SK-N-SH treated with all-trans-retinoic acid at 6 μM for 48 hours (cell line): Measurements from ENCODE around the gene CYP11A1.

Source experiments
- ATAC-seq: fragments of 200-7000 bp; cut with Tn5 transposase; 3 replicates; pipeline ENCODE4 v1.9.1; 2020; ENCODE audit warnings: mild to moderate bottlenecking, moderate library complexity
- ARNTL ChIP-seq: fragments of 450-650 bp; formaldehyde crosslinking; IDR thresholded peaks from 2 replicates; pipeline ENCODE4 v1.5.0; 2020; ENCODE audit warnings: low read depth, mild to moderate bottlenecking, moderate library complexity, borderline replicate concordance
- BACH2 ChIP-seq: fragments of 250-450 bp; sonication (Bioruptor Pico); IDR thresholded peaks from 2 replicates; pipeline ENCODE4 v1.9.0; 2021; ENCODE audit warnings: mild to moderate bottlenecking, borderline replicate concordance
- CSDC2 ChIP-seq: fragments of 250-450 bp; sonication (Bioruptor Pico); IDR thresholded peaks from 2 replicates; pipeline ENCODE4 v1.5.0; 2020; ENCODE audit warnings: mild to moderate bottlenecking, moderate library complexity
- ESRRG ChIP-seq: fragments of 250-450 bp; sonication (Bioruptor Pico); IDR thresholded peaks from 2 replicates; pipeline ENCODE4 v1.6.1; 2021; ENCODE audit warnings: mild to moderate bottlenecking
- GLIS3 ChIP-seq: fragments of 250-450 bp; sonication (Bioruptor Pico); IDR thresholded peaks from 2 replicates; pipeline ENCODE4 v1.5.0; 2020; ENCODE audit warnings: mild to moderate bottlenecking, moderate library complexity
- ISL1 ChIP-seq: fragments of 250-450 bp; sonication (Bioruptor Pico); IDR thresholded peaks from 2 replicates; pipeline ENCODE4 v2.1.2; 2022; ENCODE audit warnings: mild to moderate bottlenecking, moderate library complexity
- OSR1 ChIP-seq: fragments of 250-450 bp; sonication (Bioruptor Pico); IDR thresholded peaks from 2 replicates; pipeline ENCODE4 v1.8.0; 2022; ENCODE audit warnings: moderate library complexity, mild to moderate bottlenecking, inconsistent platforms
- PPARA ChIP-seq: fragments of 250-450 bp; sonication (Bioruptor Pico); IDR thresholded peaks from 2 replicates; pipeline ENCODE4 v1.5.0; 2020; ENCODE audit warnings: mild to moderate bottlenecking, borderline replicate concordance
- SNAI2 ChIP-seq: fragments of 250-450 bp; sonication (Bioruptor Pico); IDR thresholded peaks from 2 replicates; pipeline ENCODE4 v1.5.0; 2020; ENCODE audit warnings: mild to moderate bottlenecking, moderate library complexity
- TCF4 ChIP-seq: fragments of 250-450 bp; sonication (Bioruptor Pico); IDR thresholded peaks from 2 replicates; pipeline ENCODE4 v1.8.0; 2021; ENCODE audit warnings: mild to moderate bottlenecking, moderate library complexity, borderline replicate concordance
- TOX ChIP-seq: fragments of 250-450 bp; sonication (Bioruptor Pico); IDR thresholded peaks from 2 replicates; pipeline ENCODE4 v1.8.0; 2021; ENCODE audit warnings: mild to moderate bottlenecking, moderate library complexity, borderline replicate concordance
- ZC3H10 ChIP-seq: fragments of 250-450 bp; sonication (Bioruptor Pico); IDR thresholded peaks from 2 replicates; pipeline ENCODE4 v1.5.1; 2021; ENCODE audit warnings: mild to moderate bottlenecking, moderate library complexity
- ZFP3 ChIP-seq: fragments of 250-450 bp; sonication (Bioruptor Pico); IDR thresholded peaks from 2 replicates; pipeline ENCODE4 v1.5.0; 2020; ENCODE audit warnings: mild to moderate bottlenecking, moderate library complexity
- ZFP30 ChIP-seq: fragments of 450-650 bp; formaldehyde crosslinking; IDR thresholded peaks from 2 replicates; pipeline ENCODE4 v1.5.0; 2022; ENCODE audit warnings: mild to moderate bottlenecking, moderate library complexity
- ZNF70 ChIP-seq: fragments of 450-650 bp; formaldehyde crosslinking; IDR thresholded peaks from 2 replicates; pipeline ENCODE4 v1.5.0; 2020; ENCODE audit warnings: mild to moderate bottlenecking, moderate library complexity
- ZNF8 ChIP-seq: fragments of 450-650 bp; formaldehyde crosslinking; IDR thresholded peaks from 2 replicates; pipeline ENCODE4 v1.5.0; 2020; ENCODE audit warnings: mild to moderate bottlenecking, moderate library complexity
- TF ChIP-seq, protein P1 (sequence below): fragments of 250-450 bp; sonication (Bioruptor Pico); IDR thresholded peaks from 2 replicates; pipeline ENCODE4 v1.5.0; 2020; ENCODE audit warnings: mild to moderate bottlenecking, moderate library complexity
- TF ChIP-seq, protein P2 (sequence below): fragments of 250-450 bp; sonication (Bioruptor Pico); IDR thresholded peaks from 2 replicates; pipeline ENCODE4 v1.5.1; 2021; ENCODE audit warnings: mild to moderate bottlenecking, moderate library complexity
- TF ChIP-seq, protein P3 (sequence below): fragments of 250-450 bp; sonication (Bioruptor Pico); IDR thresholded peaks from 2 replicates; pipeline ENCODE4 v1.8.0; 2020; ENCODE audit warnings: mild to moderate bottlenecking, moderate library complexity, borderline replicate concordance
- TF ChIP-seq, protein P4 (sequence below): fragments of 250-450 bp; sonication (Bioruptor Pico); IDR thresholded peaks from 2 replicates; pipeline ENCODE4 v1.8.0; 2021; ENCODE audit warnings: low read depth, mild to moderate bottlenecking, moderate library complexity, borderline replicate concordance

The CYP11A1 gene

DNA sequence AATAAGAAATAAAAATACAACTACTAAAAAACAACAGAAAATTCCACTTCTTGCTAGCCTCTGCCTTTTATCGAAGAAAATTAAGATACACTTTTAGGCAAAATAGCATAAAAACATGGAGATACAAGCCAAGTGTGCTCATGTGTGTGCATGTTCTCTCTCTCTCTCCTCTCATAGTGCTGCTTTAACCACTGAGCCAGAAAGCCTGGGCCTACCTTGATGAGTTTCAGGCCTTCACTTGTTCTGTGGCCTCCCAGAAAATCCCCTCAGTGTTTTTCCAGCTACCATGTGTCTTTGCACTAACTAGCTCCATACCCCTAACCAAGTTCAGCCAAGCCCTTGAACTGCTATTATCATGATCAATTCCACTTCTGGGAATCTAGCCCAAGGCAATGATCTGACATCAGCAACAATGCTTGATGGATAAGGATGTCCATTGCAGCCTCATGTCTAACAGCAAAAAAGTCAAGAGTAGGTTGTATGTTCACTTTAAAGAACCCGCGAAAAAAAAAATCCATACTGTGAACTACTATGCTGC is 18.1 kb downstream of the CYP11A1 start (continued):
- TF ChIP-seq, protein P1, sequence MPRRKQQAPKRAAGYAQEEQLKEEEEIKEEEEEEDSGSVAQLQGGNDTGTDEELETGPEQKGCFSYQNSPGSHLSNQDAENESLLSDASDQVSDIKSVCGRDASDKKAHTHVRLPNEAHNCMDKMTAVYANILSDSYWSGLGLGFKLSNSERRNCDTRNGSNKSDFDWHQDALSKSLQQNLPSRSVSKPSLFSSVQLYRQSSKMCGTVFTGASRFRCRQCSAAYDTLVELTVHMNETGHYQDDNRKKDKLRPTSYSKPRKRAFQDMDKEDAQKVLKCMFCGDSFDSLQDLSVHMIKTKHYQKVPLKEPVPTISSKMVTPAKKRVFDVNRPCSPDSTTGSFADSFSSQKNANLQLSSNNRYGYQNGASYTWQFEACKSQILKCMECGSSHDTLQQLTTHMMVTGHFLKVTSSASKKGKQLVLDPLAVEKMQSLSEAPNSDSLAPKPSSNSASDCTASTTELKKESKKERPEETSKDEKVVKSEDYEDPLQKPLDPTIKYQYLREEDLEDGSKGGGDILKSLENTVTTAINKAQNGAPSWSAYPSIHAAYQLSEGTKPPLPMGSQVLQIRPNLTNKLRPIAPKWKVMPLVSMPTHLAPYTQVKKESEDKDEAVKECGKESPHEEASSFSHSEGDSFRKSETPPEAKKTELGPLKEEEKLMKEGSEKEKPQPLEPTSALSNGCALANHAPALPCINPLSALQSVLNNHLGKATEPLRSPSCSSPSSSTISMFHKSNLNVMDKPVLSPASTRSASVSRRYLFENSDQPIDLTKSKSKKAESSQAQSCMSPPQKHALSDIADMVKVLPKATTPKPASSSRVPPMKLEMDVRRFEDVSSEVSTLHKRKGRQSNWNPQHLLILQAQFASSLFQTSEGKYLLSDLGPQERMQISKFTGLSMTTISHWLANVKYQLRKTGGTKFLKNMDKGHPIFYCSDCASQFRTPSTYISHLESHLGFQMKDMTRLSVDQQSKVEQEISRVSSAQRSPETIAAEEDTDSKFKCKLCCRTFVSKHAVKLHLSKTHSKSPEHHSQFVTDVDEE (CRISPR knock-in tag): no peak
- TF ChIP-seq, all 23 proteins: peak for 0

GRCh38 chr15:74347757-74348250 is 19.6 kb downstream of the CYP11A1 start:
- TF ChIP-seq SNAI2 (CRISPR knock-in tag) (no peak), TCF4 (no peak), BACH2 (CRISPR knock-in tag) (no peak), ZC3H10 (no peak), TOX (CRISPR knock-in tag) (no peak), ARNTL (CRISPR knock-in tag) (no peak), GLIS3 (no peak), ESRRG (CRISPR knock-in tag) (no peak)
- TF ChIP-seq, protein P2, sequence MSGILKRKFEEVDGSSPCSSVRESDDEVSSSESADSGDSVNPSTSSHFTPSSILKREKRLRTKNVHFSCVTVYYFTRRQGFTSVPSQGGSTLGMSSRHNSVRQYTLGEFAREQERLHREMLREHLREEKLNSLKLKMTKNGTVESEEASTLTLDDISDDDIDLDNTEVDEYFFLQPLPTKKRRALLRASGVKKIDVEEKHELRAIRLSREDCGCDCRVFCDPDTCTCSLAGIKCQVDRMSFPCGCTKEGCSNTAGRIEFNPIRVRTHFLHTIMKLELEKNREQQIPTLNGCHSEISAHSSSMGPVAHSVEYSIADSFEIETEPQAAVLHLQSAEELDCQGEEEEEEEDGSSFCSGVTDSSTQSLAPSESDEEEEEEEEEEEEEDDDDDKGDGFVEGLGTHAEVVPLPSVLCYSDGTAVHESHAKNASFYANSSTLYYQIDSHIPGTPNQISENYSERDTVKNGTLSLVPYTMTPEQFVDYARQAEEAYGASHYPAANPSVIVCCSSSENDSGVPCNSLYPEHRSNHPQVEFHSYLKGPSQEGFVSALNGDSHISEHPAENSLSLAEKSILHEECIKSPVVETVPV (CRISPR knock-in tag): no peak
- no peak for ATAC-seq

DNA sequence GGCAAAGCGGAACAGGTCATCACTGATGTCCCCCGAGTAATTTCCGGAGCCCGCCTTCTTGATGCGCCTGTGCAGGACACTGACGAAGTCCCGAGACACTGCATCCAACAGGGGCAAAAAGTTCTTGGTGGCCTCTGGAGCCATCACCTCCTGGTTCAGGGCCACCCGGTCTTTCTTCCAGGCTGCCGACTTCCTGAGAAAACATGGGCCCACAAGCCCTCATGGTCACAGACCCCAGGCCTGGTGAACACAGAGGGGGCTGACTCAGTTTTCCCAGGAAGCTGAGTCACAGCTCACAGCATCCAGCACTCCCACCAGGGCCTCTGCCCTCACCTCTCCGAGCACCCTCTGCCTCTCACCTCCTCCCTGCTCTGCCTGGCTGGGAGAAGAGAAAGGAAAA is 22.4 kb downstream of the CYP11A1 start:
- no peak for ATAC-seq
- TF ChIP-seq ZFP3: no peak
- TF ChIP-seq, protein P3, sequence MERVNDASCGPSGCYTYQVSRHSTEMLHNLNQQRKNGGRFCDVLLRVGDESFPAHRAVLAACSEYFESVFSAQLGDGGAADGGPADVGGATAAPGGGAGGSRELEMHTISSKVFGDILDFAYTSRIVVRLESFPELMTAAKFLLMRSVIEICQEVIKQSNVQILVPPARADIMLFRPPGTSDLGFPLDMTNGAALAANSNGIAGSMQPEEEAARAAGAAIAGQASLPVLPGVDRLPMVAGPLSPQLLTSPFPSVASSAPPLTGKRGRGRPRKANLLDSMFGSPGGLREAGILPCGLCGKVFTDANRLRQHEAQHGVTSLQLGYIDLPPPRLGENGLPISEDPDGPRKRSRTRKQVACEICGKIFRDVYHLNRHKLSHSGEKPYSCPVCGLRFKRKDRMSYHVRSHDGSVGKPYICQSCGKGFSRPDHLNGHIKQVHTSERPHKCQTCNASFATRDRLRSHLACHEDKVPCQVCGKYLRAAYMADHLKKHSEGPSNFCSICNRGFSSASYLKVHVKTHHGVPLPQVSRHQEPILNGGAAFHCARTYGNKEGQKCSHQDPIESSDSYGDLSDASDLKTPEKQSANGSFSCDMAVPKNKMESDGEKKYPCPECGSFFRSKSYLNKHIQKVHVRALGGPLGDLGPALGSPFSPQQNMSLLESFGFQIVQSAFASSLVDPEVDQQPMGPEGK: no peak
- no peak for TF ChIP-seq ARNTL (CRISPR knock-in tag)
- TF ChIP-seq PPARA (CRISPR knock-in tag): no peak
- TF ChIP-seq, protein P4, sequence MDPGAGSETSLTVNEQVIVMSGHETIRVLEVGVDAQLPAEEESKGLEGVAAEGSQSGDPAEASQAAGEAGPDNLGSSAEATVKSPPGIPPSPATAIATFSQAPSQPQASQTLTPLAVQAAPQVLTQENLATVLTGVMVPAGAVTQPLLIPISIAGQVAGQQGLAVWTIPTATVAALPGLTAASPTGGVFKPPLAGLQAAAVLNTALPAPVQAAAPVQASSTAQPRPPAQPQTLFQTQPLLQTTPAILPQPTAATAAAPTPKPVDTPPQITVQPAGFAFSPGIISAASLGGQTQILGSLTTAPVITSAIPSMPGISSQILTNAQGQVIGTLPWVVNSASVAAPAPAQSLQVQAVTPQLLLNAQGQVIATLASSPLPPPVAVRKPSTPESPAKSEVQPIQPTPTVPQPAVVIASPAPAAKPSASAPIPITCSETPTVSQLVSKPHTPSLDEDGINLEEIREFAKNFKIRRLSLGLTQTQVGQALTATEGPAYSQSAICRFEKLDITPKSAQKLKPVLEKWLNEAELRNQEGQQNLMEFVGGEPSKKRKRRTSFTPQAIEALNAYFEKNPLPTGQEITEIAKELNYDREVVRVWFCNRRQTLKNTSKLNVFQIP (CRISPR knock-in tag): no peak
- TF ChIP-seq ZC3H10: no peak
- no peak for TF ChIP-seq ZNF70
- TF ChIP-seq, protein P1 (CRISPR knock-in tag): no peak
- no peak for TF ChIP-seq TCF4
- no peak for TF ChIP-seq ZNF8 (CRISPR knock-in tag)
- TF ChIP-seq ESRRG (CRISPR knock-in tag): no peak
- TF ChIP-seq ISL1 (CRISPR knock-in tag): no peak
- no peak for TF ChIP-seq ZFP30
- no peak for TF ChIP-seq CSDC2 (CRISPR knock-in tag)
- TF ChIP-seq TOX (CRISPR knock-in tag): no peak
- no peak for TF ChIP-seq OSR1
